Progenitor cell of endocrine pancreas (in vitro differentiated cells): ENCODE data around the gene PDIK1L. TPM values are rescaled to one million over a fixed set of nuclear protein-coding genes. Genes with fewer than 3 reads are reported as not detected.
A peak's percentile ranks its signal among the peaks of the same experiment; 100 is the strongest.

Experiments used
- DNase-seq: peaks from one replicate; pipeline ENCODE4 v3.0.0; 2021; ENCODE audit warnings: low spot score; ENCODE audit not compliant: unreplicated experiment
- H3K27ac Mint-ChIP-seq: 2 replicates; pipeline ENCODE4 v1.8.0; 2021; ENCODE audit warnings: mild to moderate bottlenecking, moderate library complexity, mixed read lengths
- H3K27me3 Mint-ChIP-seq: 2 replicates; pipeline ENCODE4 v1.8.0; 2021; ENCODE audit warnings: mixed read lengths
- H3K36me3 Mint-ChIP-seq: 2 replicates; pipeline ENCODE4 v1.8.0; 2022; ENCODE audit warnings: mixed read lengths; ENCODE audit not compliant: insufficient read depth
- H3K4me1 Mint-ChIP-seq: 2 replicates; pipeline ENCODE4 v1.8.0; 2021; ENCODE audit warnings: low read depth, mixed read lengths
- H3K4me3 Mint-ChIP-seq: 2 replicates; pipeline ENCODE4 v1.8.0; 2021; ENCODE audit warnings: low read depth, mild to moderate bottlenecking, moderate library complexity, mixed read lengths
- H3K9me3 Mint-ChIP-seq: 2 replicates; pipeline ENCODE4 v1.8.0; 2021; ENCODE audit warnings: low read depth, mixed read lengths
- total RNA-seq: library from RNA; stranded (reverse); gene quantifications from 2 replicates; pipeline ENCODE4 v1.2.1, GENCODE V29; 2021
- TF ChIP-seq, protein P1 (sequence below): fragments of 200-600 bp; sonication (generic); IDR thresholded peaks from one replicate; pipeline ENCODE4 v1.5.0; 2021; ENCODE audit warnings: antibody characterized with exemption, mild to moderate bottlenecking; ENCODE audit not compliant: unreplicated experiment

Gene PDIK1L
- total RNA-seq, 1 donor from 2014 or later: 15.2 TPM

- Mint-ChIP-seq H3K36me3 (no peaks in the 10 kb centered on the region), H3K27me3 (peaks cover 18% of the 10 kb centered on the region), H3K4me3 (peak overlapping the region; percentile 66), H3K4me1 (peaks cover 13% of the 10 kb centered on the region), H3K27ac (peak overlapping the region; percentile 52), H3K9me3 (no peaks in the 10 kb centered on the region)
- DNase-seq: no peak
- TF ChIP-seq, protein P1, sequence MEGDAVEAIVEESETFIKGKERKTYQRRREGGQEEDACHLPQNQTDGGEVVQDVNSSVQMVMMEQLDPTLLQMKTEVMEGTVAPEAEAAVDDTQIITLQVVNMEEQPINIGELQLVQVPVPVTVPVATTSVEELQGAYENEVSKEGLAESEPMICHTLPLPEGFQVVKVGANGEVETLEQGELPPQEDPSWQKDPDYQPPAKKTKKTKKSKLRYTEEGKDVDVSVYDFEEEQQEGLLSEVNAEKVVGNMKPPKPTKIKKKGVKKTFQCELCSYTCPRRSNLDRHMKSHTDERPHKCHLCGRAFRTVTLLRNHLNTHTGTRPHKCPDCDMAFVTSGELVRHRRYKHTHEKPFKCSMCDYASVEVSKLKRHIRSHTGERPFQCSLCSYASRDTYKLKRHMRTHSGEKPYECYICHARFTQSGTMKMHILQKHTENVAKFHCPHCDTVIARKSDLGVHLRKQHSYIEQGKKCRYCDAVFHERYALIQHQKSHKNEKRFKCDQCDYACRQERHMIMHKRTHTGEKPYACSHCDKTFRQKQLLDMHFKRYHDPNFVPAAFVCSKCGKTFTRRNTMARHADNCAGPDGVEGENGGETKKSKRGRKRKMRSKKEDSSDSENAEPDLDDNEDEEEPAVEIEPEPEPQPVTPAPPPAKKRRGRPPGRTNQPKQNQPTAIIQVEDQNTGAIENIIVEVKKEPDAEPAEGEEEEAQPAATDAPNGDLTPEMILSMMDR: no peak
Observed at GRCh38 chr1:26164861-26165842, 53.5 kb downstream of the PDIK1L start.

GRCh38 chr1:26166719-26167281, 55.2 kb downstream of the PDIK1L start:
- no peak for DNase-seq
- Mint-ChIP-seq H3K27me3 (peaks cover 13% of the 10 kb centered on the region), H3K4me1 (peaks cover 16% of the 10 kb centered on the region), H3K4me3 (no peak overlapping the region), H3K27ac (peak overlapping the region; percentile 22), H3K9me3 (no peaks in the 10 kb centered on the region), H3K36me3 (no peaks in the 10 kb centered on the region)
- TF ChIP-seq, protein P1: no peak

- Mint-ChIP-seq H3K4me1 (peaks cover 16% of the 10 kb centered on the region), H3K4me3 (peak within 1 kb of the TSS; percentile 87), H3K36me3 (no peaks in the 10 kb centered on the region), H3K9me3 (no peaks in the 10 kb centered on the region), H3K27ac (peak within 1 kb of the TSS; percentile 90), H3K27me3 (peaks cover 6% of the 10 kb centered on the region)
- TF ChIP-seq, protein P1: no peak
- DNase-seq: no peak
Observed at GRCh38 chr1:26168410-26169197, 57.0 kb downstream of the PDIK1L start, which contains the start of gene C1orf232. TSS of gene C1orf232 (minus strand) at chr1:26168963. CDS start at chr1:26168499, 464 bp downstream.

GRCh38 chr1:26169198-26169554, 57.6 kb downstream of the PDIK1L start:
- TF ChIP-seq, protein P1: no peak
- H3K27me3 Mint-ChIP-seq: peaks cover 4% of the 10 kb centered on the region
- DNase-seq: no peak
- H3K9me3 Mint-ChIP-seq: no peaks in the 10 kb centered on the region
- H3K27ac Mint-ChIP-seq: peak overlapping the region; percentile 73
- H3K4me3 Mint-ChIP-seq: peak overlapping the region; percentile 87
- H3K36me3 Mint-ChIP-seq: no peaks in the 10 kb centered on the region
- peaks cover 16% of the 10 kb centered on the region for H3K4me1 Mint-ChIP-seq
